A549 (cell line): ENCODE measurements around the gene ITCH. TPM values are rescaled to one million over a fixed set of nuclear protein-coding genes. Genes with fewer than 3 reads are reported as not detected.
A peak's percentile ranks its signal among the peaks of the same experiment; 100 is the strongest.
"Not testable (repeated sequence)": the region's sequence is repeated elsewhere in the genome, so short reads cannot be mapped to it uniquely, and the experiment has no call there.

Experiments
- ATAC-seq, 2 experiments: fragments of 200-7000 bp in 1 of 2; fragments of >200 bp in 1 of 2; cut with Nextera tagmentation in 1 of 2; cut with Tn5 transposase in 1 of 2; 3 replicates each; pipeline versions ENCODE4 v1.8.0 to v1.9.1; 2018 to 2020; ENCODE audit warnings: mild to moderate bottlenecking in 1 of 2, moderate library complexity in 1 of 2
- CTCF ChIA-PET: fragments of 300-600 bp; sonication (Branson Sonifier 250); formaldehyde crosslinking; extraction: SDS; loops from one replicate; lab custom pipeline; 2021; ENCODE audit warnings: antibody characterized with exemption, inconsistent platforms; lab: Yijun Ruan, JAX
- POLR2A ChIA-PET: fragments of 350-600 bp; formaldehyde crosslinking; extraction: SDS; loops from one replicate; lab custom pipeline; 2021; ENCODE audit warnings: antibody characterized with exemption, inconsistent platforms; lab: Yijun Ruan, JAX
- DNase-seq, 2 experiments: peaks; one replicate each; pipeline versions ENCODE4 v3.0.0 to v3.0.0-alpha.2; 2011 to 2016; ENCODE audit warnings: low read depth in 1 of 2, low spot score in 1 of 2
- FAIRE-seq: peaks from 2 replicates; lab custom pipeline; 2011; peaks lifted over from hg19 to GRCh38; lab: Jason Lieb, UNC
- H3K27ac ChIP-seq, 2 experiments: fragments of >200 bp; sonication (Bioruptor Twin); formaldehyde crosslinking; 3 replicates each; pipeline ENCODE4 v1.5.1; 2016 to 2017
- H3K4me1 ChIP-seq: fragments of >200 bp; sonication (Bioruptor Twin); formaldehyde crosslinking; 3 replicates; pipeline ENCODE4 v1.6.1; 2016
- H3K4me2 ChIP-seq: fragments of >200 bp; sonication (Bioruptor Twin); formaldehyde crosslinking; 3 replicates; pipeline ENCODE4 v1.6.1; 2016
- H3K4me3 ChIP-seq: fragments of >200 bp; sonication (Bioruptor Twin); formaldehyde crosslinking; 3 replicates; pipeline ENCODE4 v1.5.1; 2016
- H3K9me3 ChIP-seq: fragments of >200 bp; sonication (Bioruptor Twin); formaldehyde crosslinking; 3 replicates; pipeline ENCODE4 v1.6.1; 2016
- BHLHE40 ChIP-seq: IDR thresholded peaks from 2 replicates; pipeline ENCODE4 v1.6.1; 2012; ENCODE audit warnings: low read depth, low read length, inconsistent platforms
- CBX8 ChIP-seq: fragments of 200-600 bp; sonication (generic); IDR thresholded peaks from 2 replicates; pipeline ENCODE4 v1.6.1; 2016
- EP300 ChIP-seq, 2 experiments: fragments of >200 bp; sonication (Bioruptor Twin); formaldehyde crosslinking; IDR thresholded peaks; 2 replicates in 1 of 2; 3 replicates in 1 of 2; pipeline ENCODE4 v1.6.1; 2016 to 2017
- FOSB ChIP-seq: fragments of 250-450 bp; sonication (Bioruptor Pico); IDR thresholded peaks from 2 replicates; pipeline ENCODE4 v1.5.0; 2020; ENCODE audit warnings: mild to moderate bottlenecking, moderate library complexity
- FOXS1 ChIP-seq: fragments of 250-450 bp; sonication (Bioruptor Pico); IDR thresholded peaks from 2 replicates; pipeline ENCODE4 v1.5.0; 2020; ENCODE audit warnings: mild to moderate bottlenecking, moderate library complexity
- HOXA7 ChIP-seq: fragments of 250-450 bp; sonication (Bioruptor Pico); IDR thresholded peaks from 2 replicates; pipeline ENCODE4 v1.5.0; 2020; ENCODE audit warnings: mild to moderate bottlenecking, moderate library complexity
- PBX3 ChIP-seq: IDR thresholded peaks from 2 replicates; pipeline ENCODE4 v1.6.1; 2012
- POLR2A ChIP-seq: IDR thresholded peaks from 2 replicates; pipeline ENCODE4 v1.6.1; 2012; ENCODE audit warnings: mild to moderate bottlenecking, low read length
- RAD21 ChIP-seq, 2 experiments: fragments of >200 bp in 1 of 2; sonication (Bioruptor Twin) in 1 of 2; formaldehyde crosslinking in 1 of 2; IDR thresholded peaks in 1 of 2; conservative IDR thresholded peaks in 1 of 2; 2 replicates in 1 of 2; 3 replicates in 1 of 2; pipeline ENCODE4 v1.6.1; 2012 to 2018; ENCODE audit warnings: inconsistent platforms in 1 of 2
- SREBF2 ChIP-seq: fragments of 450-650 bp; IDR thresholded peaks from 2 replicates; pipeline ENCODE4 v1.6.1; 2014; ENCODE audit warnings: mild to moderate bottlenecking, moderate library complexity
- TFCP2L1 ChIP-seq: fragments of 250-450 bp; sonication (Bioruptor Pico); IDR thresholded peaks from 2 replicates; pipeline ENCODE4 v1.5.0; 2021; ENCODE audit warnings: mild to moderate bottlenecking
- TP53 ChIP-seq: fragments of 250-450 bp; sonication (Bioruptor Pico); IDR thresholded peaks from 2 replicates; pipeline ENCODE4 v1.5.0; 2021; ENCODE audit warnings: mild to moderate bottlenecking, moderate library complexity
- ZNF302 ChIP-seq: fragments of 250-450 bp; sonication (Bioruptor Pico); IDR thresholded peaks from 2 replicates; pipeline ENCODE4 v1.9.0; 2021; ENCODE audit warnings: inconsistent platforms, mild to moderate bottlenecking, moderate library complexity
- WGBS: methylation state at CpG from one replicate; pipeline ENCODE4 v1.1.6; 2017; ENCODE audit errors: missing lambda C conversion rate; 5-methylcytosine and 5-hydroxymethylcytosine counted together
- polyA plus RNA-seq, 4 experiments: library from polyadenylated mRNA; depleted of rRNA in 3 of 4; stranded (reverse); fragments of >200 nt; fragmentation: RNase III in 1 of 4; extraction: RNeasy Plus Mini Kit Qiagen cat#74134 plus additional on column Dnase treatment in 1 of 4; gene quantifications; 2 replicates in 3 of 4; 3 replicates in 1 of 4; pipeline ENCODE4 v1.2.3, GENCODE V29; 2011 to 2017
- TF ChIP-seq, protein P1 (sequence below): fragments of 250-450 bp; sonication (Bioruptor Pico); IDR thresholded peaks from 2 replicates; pipeline ENCODE4 v1.5.0; 2020; ENCODE audit warnings: low read depth, mild to moderate bottlenecking, moderate library complexity
- TF ChIP-seq, protein P2 (sequence below): fragments of 200-600 bp; sonication (generic); IDR thresholded peaks from 2 replicates; pipeline ENCODE4 v1.6.1; 2016; ENCODE audit warnings: antibody characterized with exemption, mild to moderate bottlenecking, moderate library complexity
- TF ChIP-seq, protein P3 (sequence below): fragments of 150-350 bp; IDR thresholded peaks from 2 replicates; pipeline ENCODE4 v1.6.1; 2014; ENCODE audit warnings: low read depth, mild to moderate bottlenecking, low read length

Gene ITCH
- polyA plus RNA-seq, 2 of the 4 experiments (the other 2 are of a cell fraction), result 23.9 to 24.4 TPM

GRCh38 chr20:34512955-34513419 lies 149.9 kb downstream of the ITCH start:
- ChIA-PET CTCF (interaction anchor here (0.9 to 1.6 kb wide), 3 partner anchors 10 to 201 kb away, joined by 3 to 6 read pairs (median 5); no protein-coding TSS in a partner anchor), POLR2A (no interaction called here)
- H3K9me3 ChIP-seq, result no peaks in the 10 kb centered on the region
- ATAC-seq (no peak), DNase-seq (peak in 1 of 2 experiments; percentile 54), FAIRE-seq (no peak)
- H3K4me2 ChIP-seq, result no peak overlapping the region
- peaks cover 24% of the 10 kb centered on the region for H3K4me1 ChIP-seq
- H3K4me3 ChIP-seq, result no peak overlapping the region
- H3K27ac ChIP-seq, result no peak overlapping the region
- TF ChIP-seq SREBF2, result no peak
- TF ChIP-seq FOXS1, result no peak
- TF ChIP-seq, protein P1, sequence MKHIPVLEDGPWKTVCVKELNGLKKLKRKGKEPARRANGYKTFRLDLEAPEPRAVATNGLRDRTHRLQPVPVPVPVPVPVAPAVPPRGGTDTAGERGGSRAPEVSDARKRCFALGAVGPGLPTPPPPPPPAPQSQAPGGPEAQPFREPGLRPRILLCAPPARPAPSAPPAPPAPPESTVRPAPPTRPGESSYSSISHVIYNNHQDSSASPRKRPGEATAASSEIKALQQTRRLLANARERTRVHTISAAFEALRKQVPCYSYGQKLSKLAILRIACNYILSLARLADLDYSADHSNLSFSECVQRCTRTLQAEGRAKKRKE (CRISPR knock-in tag), result no peak
- no peak for TF ChIP-seq POLR2A
- TF ChIP-seq, protein P2, sequence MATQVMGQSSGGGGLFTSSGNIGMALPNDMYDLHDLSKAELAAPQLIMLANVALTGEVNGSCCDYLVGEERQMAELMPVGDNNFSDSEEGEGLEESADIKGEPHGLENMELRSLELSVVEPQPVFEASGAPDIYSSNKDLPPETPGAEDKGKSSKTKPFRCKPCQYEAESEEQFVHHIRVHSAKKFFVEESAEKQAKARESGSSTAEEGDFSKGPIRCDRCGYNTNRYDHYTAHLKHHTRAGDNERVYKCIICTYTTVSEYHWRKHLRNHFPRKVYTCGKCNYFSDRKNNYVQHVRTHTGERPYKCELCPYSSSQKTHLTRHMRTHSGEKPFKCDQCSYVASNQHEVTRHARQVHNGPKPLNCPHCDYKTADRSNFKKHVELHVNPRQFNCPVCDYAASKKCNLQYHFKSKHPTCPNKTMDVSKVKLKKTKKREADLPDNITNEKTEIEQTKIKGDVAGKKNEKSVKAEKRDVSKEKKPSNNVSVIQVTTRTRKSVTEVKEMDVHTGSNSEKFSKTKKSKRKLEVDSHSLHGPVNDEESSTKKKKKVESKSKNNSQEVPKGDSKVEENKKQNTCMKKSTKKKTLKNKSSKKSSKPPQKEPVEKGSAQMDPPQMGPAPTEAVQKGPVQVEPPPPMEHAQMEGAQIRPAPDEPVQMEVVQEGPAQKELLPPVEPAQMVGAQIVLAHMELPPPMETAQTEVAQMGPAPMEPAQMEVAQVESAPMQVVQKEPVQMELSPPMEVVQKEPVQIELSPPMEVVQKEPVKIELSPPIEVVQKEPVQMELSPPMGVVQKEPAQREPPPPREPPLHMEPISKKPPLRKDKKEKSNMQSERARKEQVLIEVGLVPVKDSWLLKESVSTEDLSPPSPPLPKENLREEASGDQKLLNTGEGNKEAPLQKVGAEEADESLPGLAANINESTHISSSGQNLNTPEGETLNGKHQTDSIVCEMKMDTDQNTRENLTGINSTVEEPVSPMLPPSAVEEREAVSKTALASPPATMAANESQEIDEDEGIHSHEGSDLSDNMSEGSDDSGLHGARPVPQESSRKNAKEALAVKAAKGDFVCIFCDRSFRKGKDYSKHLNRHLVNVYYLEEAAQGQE, result no peak
- TF ChIP-seq ZNF302 (CRISPR knock-in tag), result no peak
- no peak for TF ChIP-seq CBX8
- TF ChIP-seq TP53 (CRISPR knock-in tag), result no peak
- TF ChIP-seq, protein P3, sequence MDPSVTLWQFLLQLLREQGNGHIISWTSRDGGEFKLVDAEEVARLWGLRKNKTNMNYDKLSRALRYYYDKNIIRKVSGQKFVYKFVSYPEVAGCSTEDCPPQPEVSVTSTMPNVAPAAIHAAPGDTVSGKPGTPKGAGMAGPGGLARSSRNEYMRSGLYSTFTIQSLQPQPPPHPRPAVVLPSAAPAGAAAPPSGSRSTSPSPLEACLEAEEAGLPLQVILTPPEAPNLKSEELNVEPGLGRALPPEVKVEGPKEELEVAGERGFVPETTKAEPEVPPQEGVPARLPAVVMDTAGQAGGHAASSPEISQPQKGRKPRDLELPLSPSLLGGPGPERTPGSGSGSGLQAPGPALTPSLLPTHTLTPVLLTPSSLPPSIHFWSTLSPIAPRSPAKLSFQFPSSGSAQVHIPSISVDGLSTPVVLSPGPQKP, result no peak
- TF ChIP-seq RAD21 (conservative IDR thresholded peaks at IDR 0.05 in 1 of 2, IDR thresholded peaks at IDR 0.05 in 1 of 2), result no peak
- TF ChIP-seq PBX3, result no peak
- TF ChIP-seq FOSB (CRISPR knock-in tag), result no peak
- TF ChIP-seq TFCP2L1 (CRISPR knock-in tag), result no peak
- no peak for TF ChIP-seq EP300 (IDR thresholded peaks at IDR 0.05)
- no peak for TF ChIP-seq BHLHE40
- TF ChIP-seq HOXA7, result no peak

GRCh38 chr20:34514034-34514433 lies 151.0 kb downstream of the ITCH start:
- FAIRE-seq, ATAC-seq, POLR2A ChIA-PET, H3K27ac ChIP-seq, H3K4me2 ChIP-seq, DNase-seq, H3K4me3 ChIP-seq, H3K9me3 ChIP-seq: not testable (repeated sequence)
- 96% methylated on average over 17 of the region's 17 CpGs for WGBS
- CTCF ChIA-PET, result interaction anchor here (0.6 to 6.2 kb wide), 5 partner anchors 9 to 830 kb away, joined by 3 to 52 read pairs (median 3); no protein-coding TSS in a partner anchor
- H3K4me1 ChIP-seq, result peaks cover 24% of the 10 kb centered on the region
